Measurements from ENCODE around the gene MSH2.
"Not testable (repeated sequence)": the region's sequence is repeated elsewhere in the genome, so short reads cannot be mapped to it uniquely, and the experiment has no call there.

MSH2 gene

DNA sequence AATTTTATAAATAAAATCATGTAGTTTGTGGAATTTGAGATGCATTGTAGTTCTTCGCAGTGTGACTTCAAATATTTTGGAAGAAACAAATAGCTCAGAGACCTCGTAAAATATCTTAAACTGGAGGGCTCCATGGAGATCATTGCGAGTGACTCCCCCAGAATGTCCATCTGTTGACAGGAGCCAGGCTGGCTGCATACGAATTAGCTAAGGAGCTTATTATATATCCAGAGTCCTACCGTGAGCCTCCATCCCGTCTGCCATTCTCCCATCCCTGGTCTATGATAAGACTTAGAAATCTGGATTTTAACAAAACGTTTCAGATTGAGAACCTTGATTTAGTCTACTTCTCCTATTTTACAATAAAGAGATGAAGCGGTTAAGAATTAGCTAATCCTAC, 80.2 kb downstream of the MSH2 start:
- no peak for DNase-seq (ENCODE audit: low read depth in 2 of 2)

- DNase-seq (ENCODE audit: low read depth in 2 of 2), result no peak
Observed at GRCh38 chr2:47484396-47484795, 81.4 kb downstream of the MSH2 start.

DNA sequence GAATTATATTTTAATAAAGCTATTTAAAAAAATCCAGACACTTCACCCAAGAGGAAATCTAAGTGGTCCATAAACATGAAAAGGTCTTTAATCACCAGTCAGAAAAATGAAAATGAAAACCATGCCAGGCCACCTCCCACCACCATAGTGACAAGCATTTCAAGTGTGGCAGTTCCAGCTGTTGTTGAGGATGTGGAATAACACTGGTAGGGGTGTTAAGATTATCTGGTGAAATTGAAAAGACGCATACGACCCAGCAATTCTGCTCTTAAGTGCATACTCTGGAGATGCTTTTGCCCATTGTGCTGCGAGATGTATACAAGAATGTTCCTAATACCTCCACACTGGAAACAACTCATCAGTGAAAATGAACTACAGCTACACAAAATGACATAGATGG, 82.2 kb downstream of the MSH2 start:
- no peak for DNase-seq (ENCODE audit: low read depth in 2 of 2)

DNA sequence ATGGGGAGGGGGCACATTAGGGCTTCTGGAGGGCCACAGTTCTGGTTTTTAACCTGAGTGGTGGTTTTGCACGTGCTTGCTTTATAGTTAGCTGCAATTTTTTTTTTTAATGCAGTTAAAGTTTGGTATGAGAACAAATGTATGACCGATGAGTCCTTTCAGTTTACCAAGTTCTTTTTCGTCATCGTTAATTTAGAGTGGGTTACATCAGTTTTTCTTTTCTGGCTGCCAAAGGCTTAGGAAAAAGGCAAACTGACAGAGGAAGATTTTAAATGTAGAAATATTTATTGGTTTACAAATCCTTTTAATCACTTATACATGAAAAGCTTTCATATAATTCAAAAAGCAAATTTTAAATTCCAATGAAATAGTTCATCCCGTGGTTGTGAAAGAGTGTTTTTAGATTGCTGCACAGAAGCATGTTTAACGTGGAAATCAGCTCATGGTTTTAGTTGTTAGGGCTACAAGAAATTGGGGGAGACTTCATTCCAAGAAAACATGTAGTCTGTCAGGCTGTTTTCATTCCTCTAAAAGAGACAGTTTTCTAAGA, 82.9 kb downstream of the MSH2 start:
- no peak for DNase-seq (ENCODE audit: low read depth in 2 of 2)

- no peak for DNase-seq (ENCODE audit: low read depth in 2 of 2)
Observed at GRCh38 chr2:47486841-47487497, 84.0 kb downstream of the MSH2 start.

GRCh38 chr2:47487498-47487875, 84.5 kb downstream of the MSH2 start:
- DNase-seq (ENCODE audit: low read depth in 2 of 2), result no peak

DNA sequence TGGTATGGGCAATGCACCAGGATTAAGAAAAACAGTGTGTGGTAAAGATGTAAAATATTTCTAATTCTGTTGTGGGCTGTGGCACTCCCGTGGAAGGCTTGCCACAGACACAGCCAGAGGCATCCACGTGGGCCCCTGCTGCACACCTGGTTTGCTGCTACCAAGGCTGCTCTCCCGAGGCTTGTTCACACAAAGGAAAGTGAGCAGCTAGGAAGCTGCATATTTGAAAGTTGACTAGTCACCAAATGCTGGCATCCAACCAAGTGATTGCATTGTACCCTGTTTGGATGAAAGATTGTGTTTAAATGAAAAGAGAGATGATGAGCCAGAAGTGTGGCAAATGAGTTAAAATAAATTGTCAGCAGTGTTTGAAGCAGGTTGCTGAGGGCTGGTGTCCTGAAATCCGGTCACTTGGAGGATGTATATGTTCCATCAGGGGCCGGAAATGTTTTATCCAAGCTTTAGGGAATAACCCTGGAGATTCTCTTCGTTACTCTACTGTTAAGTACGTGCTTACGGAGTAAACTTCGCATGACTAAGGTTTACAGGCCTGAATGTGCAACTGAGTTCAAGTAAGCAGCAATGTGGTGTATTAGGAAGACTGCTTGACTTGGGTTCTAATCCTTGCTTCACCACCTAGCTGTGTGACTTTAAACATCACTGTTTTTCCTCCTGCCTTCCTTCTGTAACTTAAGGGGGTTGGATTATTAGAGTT, 86.1 kb downstream of the MSH2 start:
- no peak for DNase-seq (ENCODE audit: low read depth in 2 of 2)

DNA sequence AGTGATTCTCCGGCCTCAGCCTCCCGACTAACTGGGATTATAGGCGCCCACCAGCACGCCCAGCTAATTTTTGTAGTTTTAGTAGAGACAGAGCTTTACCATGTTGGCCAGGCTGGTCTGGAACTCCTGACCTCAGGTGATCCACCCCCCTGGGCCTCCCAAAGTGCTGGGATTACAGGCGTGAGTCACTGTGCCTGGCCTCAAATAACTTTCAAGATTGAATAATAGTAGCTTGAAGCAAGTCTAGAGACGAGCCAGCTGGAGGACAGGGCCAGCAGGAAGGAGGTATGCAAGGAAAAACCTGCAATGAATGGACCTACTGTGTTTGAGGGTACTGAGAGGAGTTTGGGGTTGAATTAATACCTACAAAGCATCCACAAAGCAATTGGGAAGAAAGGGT, 87.5 kb downstream of the MSH2 start:
- no peak for DNase-seq (ENCODE audit: low read depth in 2 of 2)

DNA sequence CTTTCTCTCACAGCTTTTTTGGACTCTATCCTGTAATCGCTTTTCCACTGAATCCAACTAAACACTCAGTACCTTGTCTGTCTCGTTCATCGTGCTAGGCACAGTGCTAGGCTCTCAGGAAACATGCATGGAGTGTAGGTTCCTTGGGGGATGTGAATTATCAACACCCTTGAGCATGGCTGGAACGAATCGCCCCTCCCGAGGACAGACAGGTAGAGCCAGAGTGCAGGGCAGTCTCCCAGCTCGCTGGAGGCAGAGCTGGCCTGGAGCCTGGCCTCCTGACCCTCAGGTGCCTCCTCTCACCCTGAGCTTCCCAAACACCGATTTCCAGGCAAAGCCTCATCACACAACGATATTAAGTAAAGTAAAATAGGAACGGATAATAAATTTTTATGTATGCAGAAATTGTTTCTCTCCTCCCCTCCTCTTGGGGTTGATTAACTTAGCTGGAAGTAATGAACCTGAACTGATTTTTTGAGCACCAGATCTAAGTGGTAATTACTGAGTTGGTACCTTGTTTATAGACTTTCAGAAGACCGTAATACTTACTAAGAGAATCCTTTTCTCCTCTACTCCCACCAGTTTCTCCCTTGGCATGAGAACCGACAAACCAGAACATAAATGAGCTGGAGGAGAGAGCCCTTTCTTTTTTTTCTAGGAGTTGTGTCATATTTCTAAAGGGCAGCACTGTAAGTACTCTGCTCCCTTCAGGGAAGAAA, 90.5 kb downstream of the MSH2 start:
- DNase-seq (ENCODE audit: low read depth in 2 of 2), result no peak

DNA sequence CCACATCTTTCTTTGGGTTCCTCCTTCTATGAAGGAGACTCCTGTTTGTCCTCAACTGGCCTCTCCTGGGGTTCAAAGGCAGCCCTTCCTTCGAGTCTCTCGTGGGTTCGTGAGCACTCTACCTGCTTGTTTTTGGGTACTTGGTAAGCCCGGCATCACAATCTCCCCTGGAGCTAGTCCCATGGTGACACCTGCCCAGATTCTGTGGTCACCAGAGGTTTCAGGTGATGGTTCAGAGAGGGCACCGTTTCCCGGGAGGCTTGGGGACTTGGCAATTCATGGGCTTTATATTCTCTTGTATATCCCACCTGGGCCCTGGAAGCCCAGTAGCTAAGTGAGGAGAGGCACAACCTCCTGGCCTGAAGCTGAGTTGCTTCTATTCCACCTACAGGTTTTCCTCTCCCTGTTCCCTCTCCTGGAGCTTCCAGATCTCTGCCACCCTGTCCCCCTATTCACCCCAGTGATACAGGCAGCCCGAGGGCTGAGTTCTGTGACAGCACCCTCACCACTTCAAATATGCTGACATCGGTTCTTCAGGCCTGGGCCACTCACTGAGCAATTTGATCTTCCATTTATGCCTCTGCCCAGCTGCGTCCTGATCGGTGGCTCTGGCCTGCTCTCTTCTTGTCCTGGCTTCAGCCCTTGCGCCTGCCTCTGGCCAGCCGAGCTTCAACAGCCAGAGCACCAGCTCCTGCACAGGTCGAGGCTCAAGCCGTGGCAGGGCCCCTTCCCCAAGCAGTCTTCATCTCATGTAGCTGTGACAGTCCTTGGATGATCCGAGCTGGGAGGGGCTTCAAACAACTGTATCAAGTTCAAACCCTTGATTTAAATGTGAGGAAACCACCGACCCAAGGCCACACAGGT, 91.5 kb downstream of the MSH2 start:
- no peak for DNase-seq (ENCODE audit: low read depth in 2 of 2)

DNA sequence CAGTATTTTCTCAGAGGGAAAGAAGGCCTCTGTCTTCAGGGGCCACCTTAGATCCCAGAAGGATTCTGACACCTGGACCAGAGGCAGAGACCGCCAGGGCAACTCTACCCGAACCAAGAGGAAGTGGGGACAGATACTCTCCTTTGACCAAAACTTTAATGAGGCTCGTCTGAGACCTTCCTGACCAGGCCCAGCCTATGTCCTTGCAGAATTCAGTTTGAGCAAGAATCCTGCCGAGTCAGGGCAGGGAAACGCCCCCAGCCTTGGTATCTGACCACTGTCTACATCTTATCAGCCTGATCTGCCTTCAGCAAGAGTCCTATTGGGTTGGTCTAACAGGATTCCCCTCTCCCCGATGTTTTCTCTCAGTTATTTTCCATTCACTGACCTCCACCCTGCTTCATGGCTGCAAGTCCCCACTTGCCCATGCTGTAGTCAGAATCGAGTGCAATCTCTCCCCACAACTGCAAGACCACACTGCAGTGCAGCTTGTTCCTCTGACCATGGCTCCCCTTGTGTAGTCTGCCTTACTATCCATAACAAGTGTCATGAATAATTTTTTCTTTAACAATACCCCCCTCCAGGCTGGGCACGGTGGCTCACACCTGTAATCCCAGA, 95.0 kb downstream of the MSH2 start:
- no peak for DNase-seq (ENCODE audit: low read depth in 2 of 2)

DNA sequence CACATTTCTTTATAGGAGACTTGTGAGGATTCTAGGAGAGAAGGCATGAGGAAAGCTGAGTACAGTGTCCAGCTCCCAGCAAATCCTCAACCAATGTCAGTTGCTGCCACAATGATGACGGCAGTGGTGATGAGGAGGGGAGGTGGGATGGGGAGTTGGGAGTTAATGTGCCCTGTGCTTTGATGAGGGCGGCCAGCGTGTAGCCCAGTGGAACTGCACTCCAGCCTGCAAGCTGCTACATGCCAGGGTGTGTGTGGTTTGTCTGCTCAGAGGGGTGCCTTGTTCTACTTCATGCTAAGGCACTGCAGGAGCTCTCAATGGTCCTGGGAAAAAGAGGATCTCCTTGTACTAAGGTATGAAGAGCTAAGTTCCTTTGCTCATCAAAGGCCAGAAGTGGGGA, 96.1 kb downstream of the MSH2 start:
- DNase-seq (ENCODE audit: low read depth in 2 of 2), result no peak

DNA sequence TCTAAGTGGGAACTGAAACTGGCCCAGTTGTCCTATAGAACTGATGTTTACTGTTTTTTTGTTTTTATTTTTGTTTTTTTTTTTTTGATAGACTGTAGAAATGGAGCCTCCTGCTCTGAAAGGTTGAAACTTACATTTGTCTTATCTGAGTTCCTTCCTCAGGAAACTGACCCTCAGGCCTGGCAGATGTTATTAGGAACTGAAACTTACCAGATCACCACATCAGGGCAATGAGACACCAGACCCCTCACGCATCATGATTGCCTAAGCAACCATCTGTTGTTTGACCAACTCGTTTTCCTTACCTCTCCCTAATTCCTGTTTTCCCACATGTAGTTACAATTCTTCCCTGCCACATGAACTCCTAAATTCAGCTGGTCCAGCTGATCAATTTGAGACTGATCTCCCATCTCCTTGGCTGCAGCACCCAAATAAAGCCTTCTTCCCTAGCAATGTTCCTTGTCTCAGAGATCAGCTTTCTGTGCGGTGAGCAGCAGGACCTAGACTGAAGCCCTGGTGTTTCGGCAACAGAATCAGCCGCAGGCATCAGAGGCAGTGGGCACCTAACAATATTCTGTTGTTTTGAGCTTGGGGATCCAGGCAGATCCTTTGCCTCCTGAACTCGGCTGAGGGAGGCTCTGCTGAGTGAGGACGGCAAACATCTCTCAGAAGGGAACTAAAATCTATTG, 96.8 kb downstream of the MSH2 start:
- DNase-seq (ENCODE audit: low read depth in 2 of 2), result no peak

DNA sequence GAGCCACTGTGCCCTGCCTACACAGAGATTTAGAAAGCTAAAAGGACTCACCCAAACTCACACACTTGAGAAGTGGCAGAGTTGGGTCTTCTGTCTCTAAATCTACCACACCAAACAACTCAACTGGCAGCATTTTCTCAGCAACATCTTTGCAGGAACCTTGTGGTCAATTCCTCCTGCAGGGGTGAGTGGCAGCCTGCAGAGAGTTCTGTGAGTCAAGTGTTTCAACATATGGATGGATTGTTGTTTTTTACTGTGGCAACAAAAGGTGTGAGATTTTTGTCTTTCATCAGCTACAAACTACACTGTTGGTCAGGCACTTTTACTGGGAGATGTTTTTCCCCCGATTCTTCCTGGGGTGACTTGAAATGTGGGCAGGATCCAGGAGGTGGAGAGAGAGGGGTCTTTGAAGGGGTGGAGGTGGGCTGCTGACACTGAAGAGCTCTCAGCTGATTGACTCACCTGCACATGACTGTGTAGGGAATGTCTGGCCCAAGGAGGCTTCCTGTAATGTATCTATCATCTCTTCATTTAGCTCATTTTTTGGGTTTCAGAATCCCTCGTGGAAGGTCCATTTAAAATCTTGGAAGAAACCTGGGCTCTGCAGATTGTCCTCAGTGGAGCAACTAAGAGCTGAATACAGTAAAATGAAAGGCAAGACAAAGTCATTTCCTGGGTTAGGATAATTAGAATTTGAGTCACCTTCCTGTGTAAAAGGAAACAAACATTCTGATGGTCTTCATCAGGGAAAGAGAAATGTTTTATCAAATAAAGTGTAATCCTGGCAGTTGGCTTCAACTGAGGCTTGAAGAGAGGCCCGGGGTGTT, 98.6 kb downstream of the MSH2 start:
- no peak for DNase-seq (ENCODE audit: low read depth in 2 of 2)

GRCh38 chr2:47502498-47502897, 99.5 kb downstream of the MSH2 start:
- not testable (repeated sequence) for DNase-seq (ENCODE audit: low read depth in 2 of 2)

GRCh38 chr2:47503481-47504070, 100.6 kb downstream of the MSH2 start:
- no peak for DNase-seq (ENCODE audit: low read depth in 2 of 2)

GRCh38 chr2:47504174-47504810, 101.3 kb downstream of the MSH2 start:
- DNase-seq (ENCODE audit: low read depth in 2 of 2), result no peak

DNA sequence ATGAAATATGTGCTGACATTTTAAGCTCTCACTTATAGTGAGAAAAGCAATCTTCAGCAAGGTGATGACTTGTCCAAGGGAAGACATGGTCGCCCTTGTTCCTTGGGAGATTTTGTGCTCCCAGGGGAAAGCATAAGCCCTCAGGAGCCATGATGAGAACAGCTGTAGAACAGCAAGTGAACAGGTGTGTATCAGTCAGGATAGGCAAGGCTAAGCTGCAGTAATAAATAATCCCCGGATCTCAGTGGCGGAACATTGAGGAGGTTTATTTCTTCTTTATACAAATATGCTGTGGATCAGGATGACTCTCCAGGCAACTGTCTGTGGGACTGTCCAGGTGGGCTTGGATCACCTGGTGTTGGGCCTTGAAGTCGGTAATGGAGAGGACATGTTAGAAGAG, 103.1 kb downstream of the MSH2 start:
- no peak for DNase-seq (ENCODE audit: low read depth in 2 of 2)

- DNase-seq (ENCODE audit: low read depth in 2 of 2), result no peak
Observed at GRCh38 chr2:47506436-47506835, 103.5 kb downstream of the MSH2 start.
